Measurements from ENCODE around the gene TFPI2.

TFPI2 gene

GRCh38 chr7:93906267-93906666 lies 15.7 kb upstream of the TFPI2 start, which contains the start of gene GNGT1:
Gene GNGT1 (plus strand): TSS chr7:93906567. CDS start chr7:93906747, 180 bp downstream.
- no peak for DNase-seq (ENCODE audit: low read depth)

GRCh38 chr7:93902777-93903423 lies 12.3 kb upstream of the TFPI2 start:
- no peak for DNase-seq (ENCODE audit: low read depth)

- no peak for DNase-seq (ENCODE audit: low read depth)
Observed at GRCh38 chr7:93897680-93898079, 7.1 kb upstream of the TFPI2 start.

- no peak for DNase-seq (ENCODE audit: low read depth)
Observed at GRCh38 chr7:93895859-93896600, 5.5 kb upstream of the TFPI2 start.

GRCh38 chr7:93894966-93895640 lies 4.5 kb upstream of the TFPI2 start:
- DNase-seq (ENCODE audit: low read depth): no peak

GRCh38 chr7:93894426-93894825 lies 3.9 kb upstream of the TFPI2 start:
- no peak for DNase-seq (ENCODE audit: low read depth)

- no peak for DNase-seq (ENCODE audit: low read depth)
Observed at GRCh38 chr7:93890041-93890463, 501 bp downstream of the TFPI2 start.

- no peak for DNase-seq (ENCODE audit: low read depth)
Observed at GRCh38 chr7:93889261-93889660, 1.3 kb downstream of the TFPI2 start.

GRCh38 chr7:93884541-93884940 lies 6.0 kb downstream of the TFPI2 start:
- no peak for DNase-seq (ENCODE audit: low read depth)

GRCh38 chr7:93883917-93884345 lies 6.6 kb downstream of the TFPI2 start:
- DNase-seq (ENCODE audit: low read depth): no peak

GRCh38 chr7:93883078-93883916 lies 7.3 kb downstream of the TFPI2 start:
- DNase-seq (ENCODE audit: low read depth): no peak

GRCh38 chr7:93882468-93882867 lies 8.1 kb downstream of the TFPI2 start:
- no peak for DNase-seq (ENCODE audit: low read depth)

- DNase-seq (ENCODE audit: low read depth): no peak
Observed at GRCh38 chr7:93879356-93879755, 11.2 kb downstream of the TFPI2 start.

GRCh38 chr7:93877742-93878141 lies 12.8 kb downstream of the TFPI2 start:
- no peak for DNase-seq (ENCODE audit: low read depth)

GRCh38 chr7:93873998-93874574 lies 16.5 kb downstream of the TFPI2 start:
- DNase-seq (ENCODE audit: low read depth): no peak

GRCh38 chr7:93866886-93867285 lies 23.7 kb downstream of the TFPI2 start:
- no peak for DNase-seq (ENCODE audit: low read depth)

GRCh38 chr7:93862651-93863050 lies 27.9 kb downstream of the TFPI2 start:
- no peak for DNase-seq (ENCODE audit: low read depth)

GRCh38 chr7:93861325-93861949 lies 29.1 kb downstream of the TFPI2 start:
- DNase-seq (ENCODE audit: low read depth): no peak

GRCh38 chr7:93860261-93860660 lies 30.3 kb downstream of the TFPI2 start:
- DNase-seq (ENCODE audit: low read depth): no peak

GRCh38 chr7:93858857-93859256 lies 31.7 kb downstream of the TFPI2 start:
- DNase-seq (ENCODE audit: low read depth): no peak

- no peak for DNase-seq (ENCODE audit: low read depth)
Observed at GRCh38 chr7:93856323-93856722, 34.2 kb downstream of the TFPI2 start.
